ENCODE results near the gene PAPPA.

The PAPPA gene

DNA sequence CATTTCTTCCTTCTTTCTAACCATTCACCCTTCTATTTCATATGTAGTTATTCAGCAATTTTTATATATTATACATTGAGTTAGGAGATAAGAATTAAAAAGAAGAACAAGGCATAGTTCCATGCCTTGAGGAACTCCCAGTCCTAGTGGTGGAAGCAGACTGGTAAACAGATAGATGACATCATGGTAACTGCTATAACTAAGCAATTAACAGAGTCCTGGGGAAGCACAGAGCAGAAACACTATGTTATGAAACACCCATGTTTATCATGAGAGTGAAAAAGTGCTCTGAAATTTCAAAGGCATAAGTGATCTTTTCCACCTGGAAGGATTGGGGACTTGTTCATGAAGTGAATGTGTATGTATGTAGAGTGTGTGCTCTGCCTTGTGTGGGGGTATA, 14.6 kb downstream of the PAPPA start:
- TF ChIP-seq CTCF (IDR thresholded peaks at IDR 0.05; ENCODE audit: insufficient read depth, low read length, missing control alignments): no peak
- ChIA-PET CTCF (interaction anchor here (0.7 to 2.2 kb wide), 3 partner anchors 8 to 580 kb away, joined by 3 to 6 read pairs (median 4); no protein-coding TSS in a partner anchor), POLR2A (no interaction called here)
- no peak overlapping the region for H3K4me3 ChIP-seq (ENCODE audit: low read depth, low read length)
- no peak for DNase-seq (ENCODE audit: low read depth, low spot score)

DNA sequence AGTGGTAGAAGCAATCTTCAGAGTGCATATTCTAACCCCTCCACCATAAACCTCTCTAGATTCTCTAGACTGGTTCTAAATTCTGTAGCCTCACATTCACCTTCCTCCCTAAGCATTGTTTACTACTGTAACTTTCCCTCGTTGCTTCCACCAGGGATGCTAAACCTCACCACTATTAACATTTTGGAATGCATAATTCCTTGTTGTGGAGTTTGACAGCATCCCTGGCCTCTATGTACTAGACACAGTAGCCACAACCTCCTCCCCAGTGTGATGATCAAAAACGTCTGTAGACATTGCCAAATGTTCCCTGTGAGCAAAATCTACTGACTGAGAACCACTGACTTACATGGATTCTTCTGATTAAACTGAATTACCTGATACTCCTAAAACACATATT, 18.6 kb downstream of the PAPPA start:
- no peak for TF ChIP-seq CTCF (IDR thresholded peaks at IDR 0.05; ENCODE audit: insufficient read depth, low read length, missing control alignments)
- CTCF ChIA-PET: no interaction called here
- no peak overlapping the region for H3K4me3 ChIP-seq (ENCODE audit: low read depth, low read length)
- POLR2A ChIA-PET: interaction anchor here (0.6 kb wide), 1 partner anchor 1015 kb away, joined by 4 read pairs; no protein-coding TSS in a partner anchor
- DNase-seq (ENCODE audit: low read depth, low spot score): no peak

DNA sequence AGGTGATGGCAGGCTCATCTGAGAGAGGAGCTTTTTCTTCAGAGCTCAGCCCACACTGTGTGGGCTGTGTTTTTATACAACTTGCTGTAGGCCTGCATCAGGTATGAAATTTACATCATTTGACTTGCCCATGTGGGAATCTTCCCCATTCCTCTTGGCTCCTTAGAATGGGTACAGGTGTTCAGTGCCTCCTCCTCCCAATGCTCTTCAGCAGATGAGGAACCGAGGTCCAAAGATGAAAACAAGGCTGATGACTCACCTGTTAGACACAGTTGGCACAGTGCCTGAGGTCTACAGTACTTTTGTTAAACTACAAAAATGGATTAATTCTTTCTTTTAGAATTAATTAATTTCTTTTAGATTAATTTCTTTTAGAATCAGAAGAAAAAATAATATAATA, 20.8 kb downstream of the PAPPA start:
- H3K4me3 ChIP-seq (ENCODE audit: low read depth, low read length): no peak overlapping the region
- ChIA-PET POLR2A (no interaction called here), CTCF (interaction anchor here (1.4 kb wide), 1 partner anchor 10 kb away, joined by 5 read pairs; no protein-coding TSS in a partner anchor)
- no peak for DNase-seq (ENCODE audit: low read depth, low spot score)
- TF ChIP-seq CTCF (IDR thresholded peaks at IDR 0.05; ENCODE audit: insufficient read depth, low read length, missing control alignments): no peak

- POLR2A ChIA-PET: no interaction called here
- H3K4me3 ChIP-seq (ENCODE audit: low read depth, low read length): no peak overlapping the region
- no peak for DNase-seq (ENCODE audit: low read depth, low spot score)
- CTCF ChIA-PET: interaction anchor here (1.3 kb wide), 1 partner anchor 8 kb away, joined by 4 read pairs; no protein-coding TSS in a partner anchor
- no peak for TF ChIP-seq CTCF (IDR thresholded peaks at IDR 0.05; ENCODE audit: insufficient read depth, low read length, missing control alignments)
Measured at GRCh38 chr9:116175614-116176013, 22.0 kb downstream of the PAPPA start.

GRCh38 chr9:116178481-116179211, 25.1 kb downstream of the PAPPA start:
- no peak for DNase-seq (ENCODE audit: low read depth, low spot score)
- POLR2A ChIA-PET: interaction anchor here (0.6 kb wide), 1 partner anchor 26 kb away, joined by 3 read pairs; no protein-coding TSS in a partner anchor
- CTCF ChIA-PET: interaction anchor here (1.0 to 1.1 kb wide), 4 partner anchors 10 to 16 kb away, joined by 3 to 4 read pairs (median 3); no protein-coding TSS in a partner anchor
- H3K4me3 ChIP-seq (ENCODE audit: low read depth, low read length): no peak overlapping the region
- no peak for TF ChIP-seq CTCF (IDR thresholded peaks at IDR 0.05; ENCODE audit: insufficient read depth, low read length, missing control alignments)

DNA sequence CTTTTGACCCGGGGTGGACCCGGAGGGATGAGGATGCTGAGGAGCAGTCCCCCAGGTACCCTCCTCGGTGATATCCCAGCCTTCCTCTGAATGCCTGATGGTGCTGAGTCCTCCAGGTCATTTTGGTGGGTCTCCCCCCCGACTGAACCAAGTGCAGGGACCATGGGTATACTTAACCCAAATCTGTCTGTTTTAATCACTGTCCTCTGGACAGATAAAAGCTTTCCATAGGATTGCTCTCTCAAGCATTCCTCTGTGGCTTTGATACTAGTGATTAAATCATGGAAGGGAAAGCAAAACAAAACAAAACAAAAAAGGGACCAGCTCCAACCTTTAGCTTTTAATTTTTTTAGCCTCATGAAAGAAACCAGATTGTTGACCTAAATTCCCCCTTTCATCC, 26.0 kb downstream of the PAPPA start:
- no peak for TF ChIP-seq CTCF (IDR thresholded peaks at IDR 0.05; ENCODE audit: insufficient read depth, low read length, missing control alignments)
- POLR2A ChIA-PET: no interaction called here
- H3K4me3 ChIP-seq (ENCODE audit: low read depth, low read length): no peak overlapping the region
- CTCF ChIA-PET: interaction anchor here (1.3 kb wide), 1 partner anchor 14 kb away, joined by 3 read pairs; no protein-coding TSS in a partner anchor
- DNase-seq (ENCODE audit: low read depth, low spot score): no peak
